Measurements from ENCODE around the gene ZFPL1.
A peak's percentile ranks its signal among the peaks of the same experiment; 100 is the strongest.

ZFPL1 gene

GRCh38 chr11:65090628-65091027 lies 6.6 kb downstream of the ZFPL1 start:
- DNase-seq (ENCODE audit: low read depth in 2 of 2) = no peak

- DNase-seq (ENCODE audit: low read depth in 2 of 2) = no peak
Measured at GRCh38 chr11:65095427-65095826, 11.4 kb downstream of the ZFPL1 start.

GRCh38 chr11:65095974-65096806 lies 12.2 kb downstream of the ZFPL1 start, which contains the start of gene VPS51:
Gene VPS51, plus strand, starts transcription at chr11:65096214. Its CDS starts 37 bp downstream, at chr11:65096251.
- DNase-seq (ENCODE audit: low read depth in 2 of 2) = peak; percentile 67 to 73

- DNase-seq (ENCODE audit: low read depth in 2 of 2) = no peak
Measured at GRCh38 chr11:65096926-65097325, 12.9 kb downstream of the ZFPL1 start.

GRCh38 chr11:65100674-65101350 lies 16.8 kb downstream of the ZFPL1 start:
- no peak for DNase-seq (ENCODE audit: low read depth in 2 of 2)

GRCh38 chr11:65102142-65103095 lies 18.4 kb downstream of the ZFPL1 start:
- DNase-seq (ENCODE audit: low read depth in 2 of 2) = no peak

- no peak for DNase-seq (ENCODE audit: low read depth in 2 of 2)
Measured at GRCh38 chr11:65103476-65103875, 19.5 kb downstream of the ZFPL1 start.

- no peak for DNase-seq (ENCODE audit: low read depth in 2 of 2)
Measured at GRCh38 chr11:65104628-65105027, 20.6 kb downstream of the ZFPL1 start.

- DNase-seq (ENCODE audit: low read depth in 2 of 2) = no peak
Measured at GRCh38 chr11:65107078-65107477, 23.1 kb downstream of the ZFPL1 start.

- DNase-seq (ENCODE audit: low read depth in 2 of 2) = no peak
Measured at GRCh38 chr11:65107751-65108468, 23.9 kb downstream of the ZFPL1 start.

GRCh38 chr11:65108469-65109123 lies 24.6 kb downstream of the ZFPL1 start:
- DNase-seq (ENCODE audit: low read depth in 2 of 2) = no peak

GRCh38 chr11:65109231-65110198 lies 25.5 kb downstream of the ZFPL1 start:
- no peak for DNase-seq (ENCODE audit: low read depth in 2 of 2)

GRCh38 chr11:65110354-65110861 lies 26.4 kb downstream of the ZFPL1 start:
- peak; percentile 82 to 94 for DNase-seq (ENCODE audit: low read depth in 2 of 2)

- DNase-seq (ENCODE audit: low read depth in 2 of 2) = no peak
Measured at GRCh38 chr11:65111159-65111743, 27.2 kb downstream of the ZFPL1 start.

GRCh38 chr11:65111744-65112545 lies 27.9 kb downstream of the ZFPL1 start, which contains the start of gene TM7SF2:
Gene TM7SF2, plus strand, starts transcription at chr11:65111872. Its CDS starts 144 bp downstream, at chr11:65112016.
- peak; percentile 82 to 84 for DNase-seq (ENCODE audit: low read depth in 2 of 2)

- DNase-seq (ENCODE audit: low read depth in 2 of 2) = peak; percentile 37 to 47
Measured at GRCh38 chr11:65112546-65113360, 28.7 kb downstream of the ZFPL1 start.

GRCh38 chr11:65113361-65113756 lies 29.3 kb downstream of the ZFPL1 start:
- no peak for DNase-seq (ENCODE audit: low read depth in 2 of 2)
